Measurements from ENCODE around the gene GTF2F1. TPM values are rescaled to one million over a fixed set of nuclear protein-coding genes. Genes with fewer than 3 reads are reported as not detected.

GTF2F1 gene
- total RNA-seq, 1 experiment from 2014 or later = 18.2 TPM

- Histone ChIP-seq H3K36me3 (ENCODE audit: insufficient read depth, low read length) (peaks cover 8% of the 10 kb centered on the region), H4K20me1 (ENCODE audit: insufficient read depth, low read depth, low read length) (peaks cover 21% of the 10 kb centered on the region; the same call in 1 of the 2 replicates), H3K9me2 (replicated peaks; ENCODE audit: insufficient read depth, low read length) (no peaks in the 10 kb centered on the region), H2AFZ (ENCODE audit: low read length) (no peak overlapping the region), H3K79me2 (ENCODE audit: low read length) (no peaks in the 10 kb centered on the region), H3K9me3 (ENCODE audit: low read length) (no peaks in the 10 kb centered on the region), H3K27me3 (ENCODE audit: low read length) (no peaks in the 10 kb centered on the region), H3K27ac (ENCODE audit: low read length) (no peak overlapping the region), H3K9ac (ENCODE audit: low read length) (no peak overlapping the region), H3K4me2 (ENCODE audit: low read depth, low read length, poor library complexity, severe bottlenecking) (no peak overlapping the region), H3K4me3 (ENCODE audit: low read length) (no peak overlapping the region), H3K4me1 (ENCODE audit: low read length) (no peaks in the 10 kb centered on the region)
- peak; percentile 35 for DNase-seq
Measured at GRCh38 chr19:6413721-6414643, 21.0 kb upstream of the GTF2F1 start.

- H2AFZ ChIP-seq (ENCODE audit: low read length) = no peak overlapping the region
- peak; percentile 38 for DNase-seq
- no peaks in the 10 kb centered on the region for H3K79me2 ChIP-seq (ENCODE audit: low read length)
- H4K20me1 ChIP-seq (ENCODE audit: insufficient read depth, low read depth, low read length) = peaks cover 14% of the 10 kb centered on the region; the same call in 1 of the 2 replicates
- no peak overlapping the region for H3K27ac ChIP-seq (ENCODE audit: low read length)
- H3K4me1 ChIP-seq (ENCODE audit: low read length) = no peaks in the 10 kb centered on the region
- no peaks in the 10 kb centered on the region for H3K9me2 ChIP-seq (replicated peaks; ENCODE audit: insufficient read depth, low read length)
- no peaks in the 10 kb centered on the region for H3K27me3 ChIP-seq (ENCODE audit: low read length)
- peaks cover 2% of the 10 kb centered on the region for H3K36me3 ChIP-seq (ENCODE audit: insufficient read depth, low read length)
- no peak overlapping the region for H3K4me2 ChIP-seq (ENCODE audit: low read depth, low read length, poor library complexity, severe bottlenecking)
- H3K9ac ChIP-seq (ENCODE audit: low read length) = no peak overlapping the region
- no peak overlapping the region for H3K4me3 ChIP-seq (ENCODE audit: low read length)
- no peaks in the 10 kb centered on the region for H3K9me3 ChIP-seq (ENCODE audit: low read length)
Measured at GRCh38 chr19:6413291-6413690, 20.3 kb upstream of the GTF2F1 start.

- Histone ChIP-seq H2AFZ (ENCODE audit: low read length) (no peak overlapping the region), H3K4me1 (ENCODE audit: low read length) (no peaks in the 10 kb centered on the region), H3K27me3 (ENCODE audit: low read length) (no peaks in the 10 kb centered on the region), H3K9me3 (ENCODE audit: low read length) (no peaks in the 10 kb centered on the region), H4K20me1 (ENCODE audit: insufficient read depth, low read depth, low read length) (0 out of 2 replicates have a peak, but pooled peaks cover 10% of the 10 kb centered on the region), H3K9ac (ENCODE audit: low read length) (no peak overlapping the region), H3K9me2 (replicated peaks; ENCODE audit: insufficient read depth, low read length) (no peaks in the 10 kb centered on the region), H3K36me3 (ENCODE audit: insufficient read depth, low read length) (no peaks in the 10 kb centered on the region; the same call in 1 of the 2 replicates), H3K79me2 (ENCODE audit: low read length) (no peaks in the 10 kb centered on the region), H3K4me2 (ENCODE audit: low read depth, low read length, poor library complexity, severe bottlenecking) (no peak overlapping the region), H3K4me3 (ENCODE audit: low read length) (no peak overlapping the region), H3K27ac (ENCODE audit: low read length) (no peak overlapping the region)
- DNase-seq = peak; percentile 85
Measured at GRCh38 chr19:6412447-6413091, 19.6 kb upstream of the GTF2F1 start.

- Histone ChIP-seq H3K27ac (ENCODE audit: low read length) (no peak overlapping the region), H2AFZ (ENCODE audit: low read length) (no peak overlapping the region), H3K4me3 (ENCODE audit: low read length) (no peak overlapping the region), H4K20me1 (ENCODE audit: insufficient read depth, low read depth, low read length) (0 out of 2 replicates have a peak, but pooled peaks cover 8% of the 10 kb centered on the region), H3K27me3 (ENCODE audit: low read length) (no peaks in the 10 kb centered on the region), H3K9me3 (ENCODE audit: low read length) (no peaks in the 10 kb centered on the region), H3K9ac (ENCODE audit: low read length) (no peak overlapping the region), H3K4me1 (ENCODE audit: low read length) (no peaks in the 10 kb centered on the region), H3K79me2 (ENCODE audit: low read length) (no peaks in the 10 kb centered on the region), H3K4me2 (ENCODE audit: low read depth, low read length, poor library complexity, severe bottlenecking) (no peak overlapping the region), H3K36me3 (ENCODE audit: insufficient read depth, low read length) (no peaks in the 10 kb centered on the region; the same call in 1 of the 2 replicates), H3K9me2 (replicated peaks; ENCODE audit: insufficient read depth, low read length) (no peaks in the 10 kb centered on the region)
- DNase-seq = peak; percentile 40
Measured at GRCh38 chr19:6412061-6412446, 19.1 kb upstream of the GTF2F1 start.

- Histone ChIP-seq H3K9me3 (ENCODE audit: low read length) (no peaks in the 10 kb centered on the region), H3K79me2 (ENCODE audit: low read length) (no peaks in the 10 kb centered on the region)
Measured at GRCh38 chr19:6409346-6409745, 16.4 kb upstream of the GTF2F1 start.

GRCh38 chr19:6406401-6406800, 13.4 kb upstream of the GTF2F1 start:
- Histone ChIP-seq H3K4me2 (ENCODE audit: low read depth, low read length, poor library complexity, severe bottlenecking) (no peak overlapping the region), H3K4me1 (ENCODE audit: low read length) (no peaks in the 10 kb centered on the region), H3K9ac (ENCODE audit: low read length) (no peak overlapping the region)

More at GRCh38 chr19:6409346-6409745, 16.4 kb upstream of the GTF2F1 start:
- no peak overlapping the region for H3K27ac ChIP-seq (ENCODE audit: low read length)
- no peak overlapping the region for H3K9ac ChIP-seq (ENCODE audit: low read length)
- no peaks in the 10 kb centered on the region for H3K4me1 ChIP-seq (ENCODE audit: low read length)
- no peak overlapping the region for H3K4me2 ChIP-seq (ENCODE audit: low read depth, low read length, poor library complexity, severe bottlenecking)
- 0 out of 2 replicates have a peak, but pooled peaks cover 4% of the 10 kb centered on the region for H4K20me1 ChIP-seq (ENCODE audit: insufficient read depth, low read depth, low read length)
- H3K27me3 ChIP-seq (ENCODE audit: low read length) = no peaks in the 10 kb centered on the region
- no peak overlapping the region for H3K4me3 ChIP-seq (ENCODE audit: low read length)
- no peaks in the 10 kb centered on the region for H3K9me2 ChIP-seq (replicated peaks; ENCODE audit: insufficient read depth, low read length)
- no peak for DNase-seq
- no peak overlapping the region for H2AFZ ChIP-seq (ENCODE audit: low read length)
- no peaks in the 10 kb centered on the region for H3K36me3 ChIP-seq (ENCODE audit: insufficient read depth, low read length)

GRCh38 chr19:6402837-6403608, 10.1 kb upstream of the GTF2F1 start:
- peak; percentile 9 for DNase-seq
- H3K9ac ChIP-seq (ENCODE audit: low read length) = no peak overlapping the region
- no peaks in the 10 kb centered on the region for H3K9me3 ChIP-seq (ENCODE audit: low read length)
- H3K79me2 ChIP-seq (ENCODE audit: low read length) = no peaks in the 10 kb centered on the region
- no peaks in the 10 kb centered on the region for H4K20me1 ChIP-seq (ENCODE audit: insufficient read depth, low read depth, low read length)
- H3K9me2 ChIP-seq (replicated peaks; ENCODE audit: insufficient read depth, low read length) = no peaks in the 10 kb centered on the region
- H3K4me1 ChIP-seq (ENCODE audit: low read length) = no peaks in the 10 kb centered on the region
- H3K27me3 ChIP-seq (ENCODE audit: low read length) = no peaks in the 10 kb centered on the region
- no peak overlapping the region for H3K27ac ChIP-seq (ENCODE audit: low read length)
- H2AFZ ChIP-seq (ENCODE audit: low read length) = no peak overlapping the region
- H3K36me3 ChIP-seq (ENCODE audit: insufficient read depth, low read length) = no peaks in the 10 kb centered on the region
- H3K4me3 ChIP-seq (ENCODE audit: low read length) = no peak overlapping the region
- H3K4me2 ChIP-seq (ENCODE audit: low read depth, low read length, poor library complexity, severe bottlenecking) = no peak overlapping the region

More at GRCh38 chr19:6406401-6406800, 13.4 kb upstream of the GTF2F1 start:
- no peaks in the 10 kb centered on the region for H3K36me3 ChIP-seq (ENCODE audit: insufficient read depth, low read length)
- H4K20me1 ChIP-seq (ENCODE audit: insufficient read depth, low read depth, low read length) = no peaks in the 10 kb centered on the region
- no peaks in the 10 kb centered on the region for H3K9me2 ChIP-seq (replicated peaks; ENCODE audit: insufficient read depth, low read length)
- H3K4me3 ChIP-seq (ENCODE audit: low read length) = no peak overlapping the region
- H3K27ac ChIP-seq (ENCODE audit: low read length) = no peak overlapping the region
- DNase-seq = peak; percentile 6
- H3K9me3 ChIP-seq (ENCODE audit: low read length) = no peaks in the 10 kb centered on the region
- H3K27me3 ChIP-seq (ENCODE audit: low read length) = no peaks in the 10 kb centered on the region
- H3K79me2 ChIP-seq (ENCODE audit: low read length) = no peaks in the 10 kb centered on the region
- no peak overlapping the region for H2AFZ ChIP-seq (ENCODE audit: low read length)
